ENCODE data around the gene CFAP54. TPM values are rescaled to one million over a fixed set of nuclear protein-coding genes. Genes with fewer than 3 reads are reported as not detected.

Gene CFAP54
- polyA plus RNA-seq, 2 of the 4 experiments (the other 2 are of a cell fraction), result 0.70 to 1.2 TPM

GRCh38 chr12:96889273-96889933 is 400.0 kb downstream of the CFAP54 start (continued):
- TF ChIP-seq REST (IDR thresholded peaks at IDR 0.05), result no peak

- no peak for ATAC-seq
- H3K4me3 ChIP-seq, result no peak overlapping the region
- peaks cover 14% of the 10 kb centered on the region; the same call in 2 of the 3 replicates for H3K4me1 ChIP-seq
- H3K27ac ChIP-seq, result no peak overlapping the region
- ChIA-PET POLR2A (no interaction called here), CTCF (interaction anchor here (0.9 kb wide), 1 partner anchor 97 kb away, joined by 3 read pairs; no protein-coding TSS in a partner anchor)
- H3K9me3 ChIP-seq, result no peaks in the 10 kb centered on the region
- TF ChIP-seq POLR2AphosphoS2 (conservative IDR thresholded peaks at IDR 0.05; ENCODE audit: low read length) (no peak), REST (IDR thresholded peaks at IDR 0.05) (no peak), CBX2 (IDR thresholded peaks at IDR 0.05; ENCODE audit: borderline replicate concordance, low read depth) (no peak), HOXB5 (CRISPR knock-in tag; IDR thresholded peaks at IDR 0.05) (no peak), CHD2 (IDR thresholded peaks at IDR 0.05; ENCODE audit: low read length, partially characterized antibody) (no peak), FOSB (CRISPR knock-in tag; IDR thresholded peaks at IDR 0.05) (no peak), ATOH8 (CRISPR knock-in tag; IDR thresholded peaks at IDR 0.05; ENCODE audit: low read depth) (no peak), HDAC2 (IDR thresholded peaks at IDR 0.05) (no peak), MAX (IDR thresholded peaks at IDR 0.05) (no peak), MYC (IDR thresholded peaks at IDR 0.05; ENCODE audit: borderline replicate concordance, low read length) (no peak), RCOR1 (IDR thresholded peaks at IDR 0.05; ENCODE audit: low read depth, low read length) (no peak), SREBF2 (IDR thresholded peaks at IDR 0.05) (no peak), USF2 (IDR thresholded peaks at IDR 0.05) (no peak), HEYL (CRISPR knock-in tag; IDR thresholded peaks at IDR 0.05) (no peak), CHD4 (IDR thresholded peaks at IDR 0.05; ENCODE audit: borderline replicate concordance) (no peak), BHLHE40 (IDR thresholded peaks at IDR 0.05; ENCODE audit: low read depth, low read length) (no peak)
- FAIRE-seq, result no peak
- no peak for DNase-seq (ENCODE audit: low read depth in 1 of 2, low spot score in 1 of 2)
- H3K4me2 ChIP-seq, result no peak overlapping the region; the same call in 2 of the 3 replicates
- WGBS (ENCODE audit: missing lambda C conversion rate), result 76% methylated on average over 2 of the region's 2 CpGs
Measured at GRCh38 chr12:96890331-96890730, 401.0 kb downstream of the CFAP54 start.
